VCaP (cell line): ENCODE data around the gene PRKD1.

Source experiments
- H3K27ac ChIP-seq: fragments of 450-650 bp; 2 replicates; pipeline ENCODE4 v1.5.1; 2017
- TF ChIP-seq, protein P1 (sequence below): fragments of 450-650 bp; conservative IDR thresholded peaks from 2 replicates; pipeline ENCODE4 v1.5.1; 2017; ENCODE audit warnings: mild to moderate bottlenecking, moderate library complexity

Gene PRKD1

GRCh38 chr14:29919845-29920244 lies 7.8 kb downstream of the PRKD1 start:
- TF ChIP-seq, protein P1, sequence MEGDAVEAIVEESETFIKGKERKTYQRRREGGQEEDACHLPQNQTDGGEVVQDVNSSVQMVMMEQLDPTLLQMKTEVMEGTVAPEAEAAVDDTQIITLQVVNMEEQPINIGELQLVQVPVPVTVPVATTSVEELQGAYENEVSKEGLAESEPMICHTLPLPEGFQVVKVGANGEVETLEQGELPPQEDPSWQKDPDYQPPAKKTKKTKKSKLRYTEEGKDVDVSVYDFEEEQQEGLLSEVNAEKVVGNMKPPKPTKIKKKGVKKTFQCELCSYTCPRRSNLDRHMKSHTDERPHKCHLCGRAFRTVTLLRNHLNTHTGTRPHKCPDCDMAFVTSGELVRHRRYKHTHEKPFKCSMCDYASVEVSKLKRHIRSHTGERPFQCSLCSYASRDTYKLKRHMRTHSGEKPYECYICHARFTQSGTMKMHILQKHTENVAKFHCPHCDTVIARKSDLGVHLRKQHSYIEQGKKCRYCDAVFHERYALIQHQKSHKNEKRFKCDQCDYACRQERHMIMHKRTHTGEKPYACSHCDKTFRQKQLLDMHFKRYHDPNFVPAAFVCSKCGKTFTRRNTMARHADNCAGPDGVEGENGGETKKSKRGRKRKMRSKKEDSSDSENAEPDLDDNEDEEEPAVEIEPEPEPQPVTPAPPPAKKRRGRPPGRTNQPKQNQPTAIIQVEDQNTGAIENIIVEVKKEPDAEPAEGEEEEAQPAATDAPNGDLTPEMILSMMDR: no peak
- H3K27ac ChIP-seq: no peak overlapping the region

DNA sequence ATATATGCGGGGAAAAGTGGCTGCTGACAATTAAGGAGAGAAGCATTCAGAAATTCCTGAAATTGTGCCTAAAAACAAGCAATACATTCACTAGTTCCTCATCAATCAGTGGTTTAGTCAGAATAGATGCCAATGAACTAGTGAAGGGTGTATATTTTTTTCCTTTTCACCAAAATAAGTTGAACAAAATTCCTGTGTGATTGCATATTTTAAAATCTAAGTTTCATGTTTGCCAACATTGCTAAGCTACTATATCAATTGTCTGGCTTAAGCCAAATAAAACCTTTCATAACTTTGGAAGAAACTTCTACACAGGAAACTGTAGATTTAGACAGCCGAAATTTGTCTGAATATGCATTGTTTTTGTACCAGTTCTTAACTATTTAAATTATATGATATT lies 8.7 kb downstream of the PRKD1 start:
- no peak overlapping the region for H3K27ac ChIP-seq
- TF ChIP-seq, protein P1: no peak

GRCh38 chr14:29913566-29913965 lies 14.1 kb downstream of the PRKD1 start:
- no peak overlapping the region; the same call in 1 of the 2 replicates for H3K27ac ChIP-seq
- TF ChIP-seq, protein P1: no peak

DNA sequence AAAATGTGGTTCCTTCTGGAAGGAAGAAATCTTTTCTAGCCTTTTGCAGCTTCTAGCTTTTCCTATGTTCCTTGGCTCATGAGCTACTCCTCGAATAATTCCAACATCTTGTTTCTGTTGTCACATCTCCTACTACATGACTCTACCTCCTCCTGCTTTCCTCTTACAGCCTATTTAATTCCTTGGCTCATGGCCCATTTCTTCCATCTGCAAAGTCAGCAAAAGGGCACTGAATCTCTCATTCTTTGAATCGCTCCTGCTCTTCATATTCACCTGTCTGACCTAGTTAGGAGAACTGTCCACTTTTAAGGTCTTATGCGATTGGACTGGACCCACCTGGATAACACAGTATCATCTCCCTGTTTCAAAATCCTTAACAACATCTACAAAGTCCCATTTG lies 15.8 kb downstream of the PRKD1 start:
- peak overlapping the region; percentile 23 for H3K27ac ChIP-seq
- TF ChIP-seq, protein P1: no peak

- peak overlapping the region; percentile 93; the same call in 1 of the 2 replicates for H3K27ac ChIP-seq
- TF ChIP-seq, protein P1: no peak
Measured at GRCh38 chr14:29908652-29909577, 18.7 kb downstream of the PRKD1 start.

GRCh38 chr14:29906256-29906870 lies 21.3 kb downstream of the PRKD1 start:
- H3K27ac ChIP-seq: peak overlapping the region; percentile 93

GRCh38 chr14:29905543-29905942 lies 22.1 kb downstream of the PRKD1 start:
- TF ChIP-seq, protein P1: no peak
- H3K27ac ChIP-seq: peak overlapping the region; percentile 93

More at GRCh38 chr14:29906256-29906870, 21.3 kb downstream of the PRKD1 start:
- TF ChIP-seq, protein P1: no peak
